ENCODE results near the gene MYO10.

The MYO10 gene

DNA sequence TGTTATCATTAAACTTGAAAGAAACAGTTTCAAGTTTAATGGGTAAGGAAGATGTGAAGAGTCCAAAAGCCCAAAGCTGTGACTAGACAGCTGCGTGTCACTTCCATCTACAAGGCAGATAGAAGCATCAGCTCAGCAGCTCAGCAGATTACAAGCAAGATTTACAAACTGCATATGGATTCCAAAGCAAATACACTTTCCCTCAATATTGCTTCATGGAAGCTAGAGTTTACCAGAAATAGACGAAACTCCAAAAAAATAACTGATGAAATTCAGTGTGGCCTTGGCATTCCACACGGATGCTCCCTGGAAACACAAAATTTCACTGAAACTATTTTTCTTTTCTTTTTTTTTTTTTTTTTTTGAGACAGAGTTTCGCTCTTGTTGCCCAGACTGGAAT lies 17.9 kb downstream of the MYO10 start:
- no peak for DNase-seq

DNA sequence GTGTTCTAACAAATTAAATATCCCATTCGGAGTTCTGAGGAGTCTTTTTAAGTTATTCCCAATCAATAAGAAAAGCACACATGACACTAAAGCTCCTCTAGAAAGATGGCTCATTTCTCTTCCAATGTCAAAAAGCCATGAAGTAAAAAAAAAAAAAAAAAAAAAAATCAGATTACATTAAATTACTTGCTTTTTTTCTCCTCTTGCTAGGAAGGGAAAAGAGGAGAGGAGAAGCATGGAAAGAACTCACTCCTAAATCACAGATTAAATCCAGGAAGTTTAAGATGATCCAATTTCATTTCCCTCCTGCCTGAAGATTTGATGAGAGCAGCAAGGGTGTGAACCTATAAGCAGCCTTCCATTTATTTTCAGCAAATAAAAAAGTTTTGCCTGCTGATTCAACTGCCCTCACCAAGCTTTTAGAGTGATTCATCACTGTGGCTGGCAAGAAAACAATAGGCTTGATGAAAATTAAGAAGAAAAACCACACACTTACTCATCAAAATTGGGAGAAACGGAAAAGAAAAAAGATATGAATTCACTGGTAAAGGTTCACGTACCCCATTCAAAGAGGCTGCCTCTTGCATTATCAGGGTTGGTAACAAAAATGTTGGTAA lies 19.7 kb downstream of the MYO10 start:
- no peak for DNase-seq

DNA sequence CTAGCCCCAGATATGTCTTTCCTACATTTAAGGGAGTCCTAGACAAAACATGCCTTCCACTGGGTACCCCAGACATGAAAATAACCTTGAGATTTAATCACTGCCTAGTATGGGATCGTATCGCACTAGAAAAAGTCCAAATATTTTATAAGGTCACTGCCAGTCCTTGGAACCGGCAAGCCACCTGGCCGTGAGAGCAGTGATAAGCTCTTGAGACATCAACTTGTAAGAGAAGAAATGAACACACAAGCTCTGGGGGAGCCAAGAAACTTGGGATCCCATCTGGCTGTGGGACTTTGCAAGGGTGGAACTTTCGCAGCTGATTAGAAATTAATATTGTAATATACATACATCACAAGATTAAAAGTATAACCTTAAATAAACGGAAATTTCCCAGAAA lies 21.5 kb downstream of the MYO10 start:
- DNase-seq: no peak

DNA sequence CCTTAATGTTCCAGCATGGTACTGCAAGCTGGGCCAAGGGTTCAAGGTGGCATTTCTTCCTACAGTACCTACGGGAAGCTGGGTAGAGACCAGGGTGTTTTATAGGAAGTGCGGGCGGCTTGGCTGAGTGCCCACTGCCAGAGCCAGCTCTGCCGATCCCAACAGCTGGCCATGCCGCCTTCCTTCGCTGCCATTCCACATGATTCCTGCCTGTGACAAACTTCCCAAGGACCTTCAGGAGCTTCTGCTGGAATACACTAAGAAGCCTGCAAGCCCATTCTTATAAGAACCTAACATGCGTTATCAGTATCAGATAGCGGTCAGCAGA lies 22.0 kb downstream of the MYO10 start:
- no peak for DNase-seq

DNA sequence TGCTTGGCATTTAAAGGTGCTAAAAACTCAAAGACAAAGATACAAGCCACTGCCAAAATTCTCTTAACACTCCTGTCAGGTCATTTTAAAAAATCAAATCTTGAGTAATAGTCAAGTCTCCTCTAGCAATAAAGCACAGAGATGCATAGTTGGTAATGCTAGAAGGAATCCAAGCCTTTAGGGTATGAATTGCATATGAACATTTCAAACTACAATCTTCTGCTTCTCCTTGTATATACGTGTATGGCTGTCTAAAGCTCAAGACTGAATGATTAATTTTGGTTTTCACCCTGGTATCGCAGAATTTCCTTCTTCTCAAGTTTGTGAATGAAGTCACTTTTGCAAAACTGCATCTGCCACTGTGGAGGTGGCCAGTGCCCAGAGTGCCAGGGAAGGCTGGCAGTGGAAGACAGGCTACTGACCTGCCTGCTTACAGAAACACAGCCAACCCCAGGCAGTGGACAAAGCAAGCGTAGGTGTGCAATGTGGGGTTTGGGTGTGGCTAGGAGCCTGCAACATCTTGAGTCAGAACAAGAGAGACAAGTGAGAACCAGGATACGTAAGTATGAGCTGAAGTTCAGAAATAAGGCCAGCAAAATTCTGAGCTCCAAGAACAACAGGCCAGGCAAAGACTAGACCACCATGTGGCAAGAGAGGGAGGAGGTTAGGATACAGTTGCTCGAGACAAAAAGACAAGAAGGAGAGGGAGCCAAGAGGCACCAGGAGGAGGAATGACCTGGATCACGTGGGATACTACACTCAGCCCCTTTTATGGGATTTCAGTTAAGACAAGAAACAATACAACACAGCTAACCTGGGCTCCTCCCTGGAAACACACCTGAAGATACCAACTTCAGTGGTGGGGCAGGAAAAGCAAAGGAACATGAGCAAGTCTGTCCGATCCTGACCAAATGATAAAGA lies 22.6 kb downstream of the MYO10 start:
- DNase-seq: no peak

DNA sequence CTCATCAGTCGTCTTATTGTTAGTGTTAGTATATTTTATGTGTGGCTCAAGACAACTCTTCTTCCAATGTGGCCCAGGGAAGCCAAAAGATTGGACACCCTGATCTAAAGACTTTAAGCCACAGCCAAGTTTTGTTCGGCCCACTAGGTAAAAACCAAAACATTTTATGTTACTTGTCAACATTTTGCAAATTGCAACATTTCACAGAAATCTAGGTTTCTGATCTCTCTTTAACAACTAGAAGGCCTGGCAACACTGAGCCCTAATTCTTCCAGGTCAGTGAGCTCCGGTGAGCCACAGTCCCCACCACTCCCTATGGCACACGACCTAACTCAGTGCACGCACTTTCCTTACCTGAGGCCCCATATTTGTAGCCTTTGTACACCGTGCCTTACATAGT lies 24.0 kb downstream of the MYO10 start:
- no peak for DNase-seq

DNA sequence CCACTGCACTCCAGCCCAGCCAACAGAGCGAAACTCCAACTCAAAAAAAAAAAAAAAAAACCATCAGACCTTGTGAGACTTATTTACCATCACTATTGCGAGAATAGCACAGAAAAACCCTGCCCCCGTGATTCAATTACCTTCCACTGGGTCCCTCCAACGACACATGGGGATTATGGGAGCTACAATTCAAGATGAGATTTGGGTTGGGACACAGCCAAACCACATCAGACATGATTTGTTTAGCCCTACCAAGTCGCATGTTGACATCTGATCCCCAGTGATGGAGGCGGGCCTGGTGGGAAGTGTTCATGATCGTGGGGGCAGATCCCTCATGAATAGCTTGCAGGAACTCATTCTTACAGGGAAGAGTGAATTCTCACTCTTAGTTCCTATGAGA lies 26.6 kb downstream of the MYO10 start:
- DNase-seq: no peak

DNA sequence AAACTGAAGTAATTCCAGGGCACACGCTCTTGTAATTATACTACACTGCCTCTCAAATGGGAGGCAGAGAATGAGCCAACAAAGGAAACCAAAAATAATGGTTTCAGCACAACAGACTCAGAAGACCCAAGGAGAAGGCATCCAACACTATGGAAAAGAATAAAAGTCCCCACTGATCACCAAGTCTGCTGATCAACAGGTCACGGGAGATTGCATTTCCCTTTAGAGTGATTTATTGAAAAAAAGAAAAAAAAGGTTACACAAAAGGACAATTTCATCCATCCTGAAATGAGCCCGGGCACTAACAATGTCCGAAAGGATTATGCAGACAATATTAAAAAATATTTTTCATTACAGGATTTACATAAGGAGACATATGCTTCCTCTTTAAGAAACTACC lies 28.8 kb downstream of the MYO10 start:
- DNase-seq: no peak

DNA sequence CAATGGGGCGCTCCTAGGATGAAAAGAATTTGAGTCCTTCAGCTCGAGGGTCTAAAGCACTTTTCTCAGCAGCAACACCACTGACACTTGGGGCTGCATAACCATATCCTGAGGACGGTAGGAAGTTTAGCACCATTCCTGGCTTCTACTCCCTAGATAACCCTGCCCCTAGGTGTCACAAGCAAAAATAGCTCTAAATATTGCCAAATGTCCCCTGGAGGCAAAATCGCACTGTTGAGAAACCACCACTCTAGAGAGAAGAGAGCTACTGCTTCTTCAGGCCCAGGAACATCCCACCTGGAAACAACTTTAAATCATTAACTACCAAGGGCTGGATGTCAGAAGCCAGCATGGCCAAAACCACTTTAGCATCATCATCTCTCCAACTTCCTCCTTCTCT lies 29.8 kb downstream of the MYO10 start:
- no peak for DNase-seq

DNA sequence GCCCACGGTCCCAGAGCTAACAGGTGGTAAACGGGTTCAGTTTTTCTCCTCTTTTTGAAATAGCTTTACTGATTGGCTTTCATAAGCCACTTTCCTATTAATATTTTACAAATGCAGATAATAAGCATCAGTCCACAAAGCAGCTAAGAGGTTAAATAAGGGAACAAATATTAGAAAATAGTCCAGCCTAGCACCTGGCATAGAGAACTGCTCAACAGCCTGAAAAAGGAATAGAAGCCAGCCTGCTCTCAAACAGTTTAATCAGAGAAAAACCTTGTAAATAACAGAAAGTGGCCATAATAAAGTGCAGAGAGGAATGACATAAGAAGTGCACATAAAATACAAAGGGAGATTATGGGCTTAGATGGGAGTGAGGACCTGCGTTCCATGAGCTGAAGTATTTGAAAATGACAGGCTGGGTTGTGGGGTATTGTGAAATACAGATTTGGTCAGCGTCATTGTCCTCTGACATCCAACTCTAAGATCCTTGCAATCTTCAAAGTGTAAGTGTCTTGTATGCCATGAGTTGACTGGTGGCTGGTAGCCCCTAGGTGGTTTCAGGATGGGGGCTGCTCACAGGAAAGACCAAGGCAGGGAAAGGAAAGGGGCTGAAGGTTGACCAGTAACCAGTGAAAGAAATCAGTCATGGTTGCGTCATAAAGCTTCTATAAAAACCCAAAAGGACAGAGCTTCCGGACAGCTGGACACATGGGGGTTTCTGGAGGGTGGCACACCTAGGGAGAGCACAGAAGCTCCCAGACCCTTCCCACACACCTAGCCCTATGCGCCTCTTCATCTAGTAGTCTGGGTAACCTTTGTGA lies 32.4 kb downstream of the MYO10 start:
- DNase-seq: no peak

DNA sequence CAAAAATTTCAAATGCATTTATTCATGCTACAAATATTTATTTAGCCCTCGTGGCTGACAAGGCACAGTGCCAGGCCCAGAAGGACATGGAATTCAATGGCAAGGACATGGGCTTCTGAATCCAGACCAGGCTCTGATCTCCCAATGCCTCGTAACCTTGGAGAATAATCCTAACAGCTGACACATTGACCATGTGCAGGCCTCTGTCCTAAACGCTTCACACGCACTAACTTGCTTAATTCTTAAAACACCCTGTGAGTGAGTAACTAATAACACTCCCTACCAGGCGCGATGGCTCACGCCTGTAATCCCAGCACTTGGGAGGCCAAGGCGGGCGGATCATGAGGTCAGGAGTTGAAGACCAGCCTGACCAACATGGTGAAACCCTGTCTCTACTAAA lies 33.2 kb downstream of the MYO10 start:
- DNase-seq: no peak

DNA sequence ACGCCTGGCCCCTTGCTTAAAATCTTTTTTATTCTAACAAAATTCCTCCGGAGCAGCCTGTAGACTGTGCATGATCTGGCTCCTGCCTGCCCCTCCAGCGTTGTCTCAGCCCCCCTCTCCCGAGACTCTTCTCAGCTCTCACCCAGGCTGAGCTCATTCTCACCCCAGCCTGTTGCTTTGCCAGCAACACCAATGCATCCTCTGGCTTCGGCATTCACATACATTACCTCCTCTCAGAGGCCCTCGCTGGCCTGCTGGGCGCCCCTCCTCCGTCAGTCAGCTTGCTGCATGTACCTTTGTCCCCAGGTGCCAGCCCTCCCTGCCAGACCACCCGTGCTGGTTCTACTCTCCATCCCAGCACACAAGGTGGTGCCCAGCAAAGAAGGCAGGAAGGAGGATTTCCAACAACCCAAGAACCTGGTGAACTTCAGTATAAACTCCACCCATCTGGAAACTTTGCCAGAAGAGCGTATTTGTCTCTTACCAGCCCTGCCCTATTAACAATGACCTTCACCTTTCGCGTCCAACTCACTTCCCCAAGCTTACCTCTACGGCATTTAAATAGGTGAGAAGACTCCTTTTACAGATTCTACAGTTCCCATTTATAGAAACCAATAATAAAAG lies 35.0 kb downstream of the MYO10 start:
- DNase-seq: no peak

DNA sequence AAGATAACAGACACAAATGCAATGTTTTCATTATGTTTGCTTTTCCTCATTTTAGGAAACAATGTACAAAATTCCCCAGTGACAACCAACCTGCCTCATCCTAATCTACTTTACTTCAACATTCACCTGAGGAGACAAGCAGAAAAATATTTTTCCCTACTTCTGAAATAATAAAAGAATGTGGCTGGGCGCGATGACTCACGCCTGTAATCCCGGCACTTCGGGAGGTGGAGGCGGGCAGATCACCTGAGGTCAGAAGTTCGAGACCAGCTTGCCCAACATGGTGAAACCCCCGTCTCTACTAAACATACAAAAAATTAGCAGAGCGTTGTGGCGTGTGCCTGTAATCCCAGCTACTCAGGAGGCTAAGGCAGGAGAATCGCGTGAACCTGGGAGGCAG lies 36.9 kb downstream of the MYO10 start:
- no peak for DNase-seq

DNA sequence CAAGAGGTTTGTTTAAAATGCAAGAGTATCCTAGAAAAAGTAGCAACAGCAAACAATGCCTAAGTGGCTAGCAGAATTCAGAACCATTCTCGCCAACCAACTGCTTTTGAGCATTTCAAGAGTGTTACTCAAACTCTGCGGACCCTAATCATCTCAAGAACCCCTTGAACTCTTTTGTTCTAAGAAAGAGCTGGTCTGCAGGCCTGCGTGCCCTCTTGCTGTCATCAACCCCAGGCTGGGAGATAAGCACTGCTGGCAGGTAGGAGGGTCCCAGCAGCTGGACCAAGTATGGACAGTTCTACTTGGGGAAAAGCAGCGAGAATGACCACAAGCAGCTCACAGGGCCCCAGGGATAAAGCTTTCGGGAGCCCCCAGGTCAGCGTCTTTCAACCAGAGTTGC lies 38.3 kb downstream of the MYO10 start:
- no peak for DNase-seq

DNA sequence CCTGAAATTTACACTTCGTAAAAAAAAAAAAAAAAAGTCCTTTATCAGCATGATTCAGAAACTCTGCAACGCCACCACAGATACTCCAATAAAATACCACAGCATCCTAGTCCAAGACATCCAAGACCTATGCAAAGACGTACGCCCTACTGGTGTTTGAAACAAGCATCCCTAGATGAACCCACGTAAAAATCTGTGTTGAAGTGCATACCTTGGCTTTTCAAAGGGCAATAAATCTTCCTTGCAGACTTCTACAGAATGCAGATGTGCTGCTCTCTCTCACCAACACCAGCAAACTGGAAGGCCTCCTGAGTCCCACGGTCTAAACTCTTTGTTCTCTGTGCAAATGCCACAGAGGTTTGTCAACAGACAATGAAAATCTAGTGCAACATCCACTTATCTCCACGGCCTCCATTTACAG lies 38.8 kb downstream of the MYO10 start:
- DNase-seq: no peak

DNA sequence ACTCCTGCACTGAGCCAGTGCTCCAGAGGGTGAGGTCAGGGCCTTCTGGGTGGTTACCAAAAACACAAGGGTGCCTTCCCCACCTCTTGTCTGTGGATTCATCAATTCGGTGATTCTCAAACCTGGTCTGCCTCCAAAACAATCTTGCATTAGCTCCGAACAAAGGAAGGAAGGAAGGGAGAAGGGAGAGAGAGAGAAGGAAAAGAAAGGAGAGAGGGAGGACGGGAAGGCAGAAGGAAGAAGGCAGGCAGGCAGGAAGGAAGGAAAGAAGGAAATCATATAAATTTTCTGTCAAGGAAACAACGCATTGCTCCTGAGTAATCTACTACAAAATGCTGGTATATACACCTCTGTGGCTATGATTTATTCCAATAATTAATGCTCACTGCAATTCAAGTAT lies 39.3 kb downstream of the MYO10 start:
- no peak for DNase-seq

DNA sequence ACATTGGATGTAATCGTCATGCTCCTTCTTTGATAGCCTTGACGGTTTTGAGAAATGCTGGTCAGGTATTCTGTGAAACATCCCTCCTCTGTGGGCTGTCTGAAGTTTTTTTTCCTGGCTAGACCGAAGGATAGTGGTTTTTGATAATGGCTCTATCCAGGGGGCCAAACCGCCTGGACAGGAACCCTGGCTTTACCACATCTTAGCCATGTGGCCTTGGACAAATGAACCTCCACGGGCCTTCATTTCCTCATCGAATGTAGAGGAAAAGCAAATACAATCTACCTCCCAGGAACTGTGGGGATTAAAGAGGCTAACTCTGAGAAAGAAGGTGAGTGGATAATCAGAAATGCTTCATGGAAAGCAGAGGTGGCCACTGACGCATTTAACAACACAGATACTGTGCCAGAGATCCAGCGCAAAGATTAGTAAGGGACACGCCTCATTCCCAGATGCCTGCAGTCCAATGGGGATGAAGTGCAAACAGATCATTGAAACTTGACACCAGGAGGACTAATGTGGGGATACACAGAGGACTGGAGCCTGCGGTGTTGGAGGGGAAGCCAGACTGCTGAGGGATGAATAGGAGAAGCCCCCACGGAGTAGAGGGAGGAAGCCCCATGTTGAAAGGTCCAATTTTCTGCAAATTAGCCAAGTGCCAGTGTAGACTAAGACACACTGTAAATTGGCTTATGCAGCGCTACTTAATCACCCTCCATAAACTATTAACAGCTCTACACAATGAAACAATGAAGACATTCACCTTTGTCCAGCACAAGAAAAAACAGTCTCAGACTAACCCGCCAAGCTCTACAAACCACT lies 41.6 kb downstream of the MYO10 start:
- DNase-seq: no peak

DNA sequence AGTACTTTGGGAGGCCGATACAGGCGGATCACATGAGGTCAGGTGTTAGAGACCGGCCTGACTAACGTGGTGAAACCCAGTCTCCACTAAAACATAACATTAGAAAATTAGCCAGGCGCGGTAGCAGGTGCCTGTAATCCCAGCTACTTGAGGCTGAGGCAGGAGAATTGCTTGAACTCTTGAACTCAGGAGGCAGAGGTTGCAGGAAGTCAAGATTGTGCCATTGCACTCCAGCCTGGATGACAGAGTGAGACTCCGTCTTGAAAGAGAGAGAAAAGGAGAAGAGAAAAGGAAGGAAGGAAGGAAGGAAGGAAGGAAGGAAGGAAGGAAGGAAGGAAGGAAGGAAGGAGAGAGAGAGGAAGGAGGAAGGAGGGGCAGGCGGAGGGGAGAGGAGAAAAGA lies 45.1 kb downstream of the MYO10 start:
- no peak for DNase-seq

DNA sequence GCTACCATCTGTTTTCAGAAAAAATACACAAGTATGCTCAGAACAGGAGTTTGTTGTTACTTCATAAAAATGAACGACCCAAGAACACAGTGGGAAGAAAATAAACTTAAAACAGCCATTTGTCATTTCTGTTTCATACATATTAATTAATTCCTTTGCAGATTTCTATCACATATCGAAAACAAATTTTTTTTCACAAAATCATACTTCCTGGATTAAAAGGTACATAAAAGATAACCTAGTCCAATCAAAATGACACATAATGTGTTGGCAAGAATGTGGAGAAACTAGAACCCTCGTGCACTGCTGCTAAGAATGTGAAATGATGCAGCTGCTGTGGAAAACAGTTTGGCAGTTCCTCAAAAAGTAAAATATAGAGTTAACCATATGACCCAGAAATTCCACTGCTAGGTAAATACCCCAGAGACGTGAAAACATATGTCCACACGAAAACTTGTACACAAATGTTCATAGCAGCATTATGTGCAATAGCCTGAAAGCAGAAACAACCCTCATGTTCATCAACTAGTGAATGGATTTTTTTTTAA lies 46.0 kb downstream of the MYO10 start:
- no peak for DNase-seq

DNA sequence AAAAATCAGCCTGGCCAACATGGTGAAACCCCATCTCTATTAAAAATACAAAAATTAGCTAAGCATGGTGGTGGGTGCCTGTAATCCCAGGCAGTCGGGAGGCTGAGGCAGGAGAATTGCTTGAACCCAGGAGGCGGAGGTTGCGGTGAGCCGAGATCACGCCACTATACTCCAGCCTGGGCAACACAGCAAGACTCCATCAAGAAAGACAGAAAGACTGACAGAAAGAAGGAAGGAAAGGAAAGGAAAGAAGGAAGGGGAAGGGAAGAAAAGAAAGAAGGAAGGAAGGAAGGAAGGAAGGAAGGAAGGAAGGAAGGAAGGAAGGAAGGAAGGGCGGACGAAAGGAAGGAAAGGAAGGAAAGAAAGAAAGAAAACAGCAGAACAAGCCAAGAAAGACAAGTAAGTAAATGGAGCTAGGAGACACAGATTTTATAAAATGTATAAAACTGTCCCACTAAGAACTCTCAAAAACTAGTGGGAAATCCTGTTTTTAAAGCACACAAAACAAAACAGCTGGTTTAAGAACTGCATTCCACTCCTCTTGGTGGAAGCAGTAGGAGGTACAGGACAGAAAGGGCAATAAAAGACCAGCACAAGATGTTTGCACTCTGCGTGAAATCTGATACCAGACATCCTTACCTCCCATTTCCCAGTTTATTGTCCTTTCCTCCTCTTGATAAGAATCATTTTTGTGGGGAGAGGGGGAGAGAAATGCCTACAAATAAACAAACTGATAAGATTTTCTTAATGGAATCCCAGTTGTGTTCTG lies 46.7 kb downstream of the MYO10 start:
- DNase-seq: no peak

Measured in hypothalamus (tissue), 51 donors.